Measurements from ENCODE around the gene ERG28.
"Not testable (repeated sequence)": the region's sequence is repeated elsewhere in the genome, so short reads cannot be mapped to it uniquely, and the experiment has no call there.

GRCh38 chr14:75695025-75695424 lies 34.3 kb upstream of the ERG28 start:
- TF ChIP-seq POLR2A (IDR thresholded peaks at IDR 0.05; ENCODE audit: borderline replicate concordance, extremely low read depth, insufficient read depth, insufficient read length); POLR2AphosphoS5 (IDR thresholded peaks at IDR 0.05; ENCODE audit: low read depth, low read length); JUND (IDR thresholded peaks at IDR 0.05): not testable (repeated sequence)
- TF ChIP-seq, protein P1, sequence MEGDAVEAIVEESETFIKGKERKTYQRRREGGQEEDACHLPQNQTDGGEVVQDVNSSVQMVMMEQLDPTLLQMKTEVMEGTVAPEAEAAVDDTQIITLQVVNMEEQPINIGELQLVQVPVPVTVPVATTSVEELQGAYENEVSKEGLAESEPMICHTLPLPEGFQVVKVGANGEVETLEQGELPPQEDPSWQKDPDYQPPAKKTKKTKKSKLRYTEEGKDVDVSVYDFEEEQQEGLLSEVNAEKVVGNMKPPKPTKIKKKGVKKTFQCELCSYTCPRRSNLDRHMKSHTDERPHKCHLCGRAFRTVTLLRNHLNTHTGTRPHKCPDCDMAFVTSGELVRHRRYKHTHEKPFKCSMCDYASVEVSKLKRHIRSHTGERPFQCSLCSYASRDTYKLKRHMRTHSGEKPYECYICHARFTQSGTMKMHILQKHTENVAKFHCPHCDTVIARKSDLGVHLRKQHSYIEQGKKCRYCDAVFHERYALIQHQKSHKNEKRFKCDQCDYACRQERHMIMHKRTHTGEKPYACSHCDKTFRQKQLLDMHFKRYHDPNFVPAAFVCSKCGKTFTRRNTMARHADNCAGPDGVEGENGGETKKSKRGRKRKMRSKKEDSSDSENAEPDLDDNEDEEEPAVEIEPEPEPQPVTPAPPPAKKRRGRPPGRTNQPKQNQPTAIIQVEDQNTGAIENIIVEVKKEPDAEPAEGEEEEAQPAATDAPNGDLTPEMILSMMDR (IDR thresholded peaks at IDR 0.05 in 2 of 3, conservative IDR thresholded peaks at IDR 0.05 in 1 of 3; ENCODE audit: borderline replicate concordance in 1 of 3, insufficient read depth in 1 of 3, low read depth in 2 of 3, low read length in 2 of 3), result not testable (repeated sequence)
